CD4-positive, alpha-beta T cell treated with Interleukin-6 at 100 ng/mL for 8 hours (primary cell): ENCODE data around the gene MAGEA12.
"Not testable (repeated sequence)": the region's sequence is repeated elsewhere in the genome, so short reads cannot be mapped to it uniquely, and the experiment has no call there.

ENCODE experiments used
- DNase-seq: peaks from one replicate; pipeline ENCODE4 v3.0.0-alpha.2; 2020; ENCODE audit warnings: mixed read lengths, low spot score

MAGEA12 gene

DNA sequence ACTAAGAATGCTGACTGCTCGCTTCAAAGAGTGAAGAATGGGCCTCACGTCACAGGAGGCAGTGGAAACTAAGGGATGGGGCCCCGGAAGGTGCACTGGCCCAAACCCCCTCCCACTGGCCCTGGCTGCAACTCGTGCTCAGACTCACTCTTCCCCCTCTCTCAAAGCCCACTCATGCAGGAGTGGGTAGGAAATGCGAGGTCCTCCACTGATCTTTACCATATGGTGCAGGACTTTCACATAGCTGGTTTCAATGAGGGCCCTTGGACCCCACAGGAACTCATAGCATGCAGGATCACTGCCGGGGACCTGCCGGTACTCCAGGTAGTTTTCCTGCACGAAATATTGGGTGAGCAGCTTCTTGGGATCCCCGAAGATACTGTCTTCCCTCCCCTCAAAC lies 33.0 kb downstream of the MAGEA12 start:
- DNase-seq = not testable (repeated sequence)

- not testable (repeated sequence) for DNase-seq
These were observed 36.2 kb downstream of the MAGEA12 start, which contains the start of gene MAGEA6 for GRCh38 chrX:152769549-152770289. Gene MAGEA6 (minus strand): TSS chrX:152769689. CDS start chrX:152767650, 2,039 bp downstream.

- not testable (repeated sequence) for DNase-seq
These were observed 53.5 kb downstream of the MAGEA12 start for GRCh38 chrX:152787062-152787461.
